ENCODE results near the gene CAVIN1. TPM values are rescaled to one million over a fixed set of nuclear protein-coding genes. Genes with fewer than 3 reads are reported as not detected.
A peak's percentile ranks its signal among the peaks of the same experiment; 100 is the strongest.

The CAVIN1 gene, protein sequence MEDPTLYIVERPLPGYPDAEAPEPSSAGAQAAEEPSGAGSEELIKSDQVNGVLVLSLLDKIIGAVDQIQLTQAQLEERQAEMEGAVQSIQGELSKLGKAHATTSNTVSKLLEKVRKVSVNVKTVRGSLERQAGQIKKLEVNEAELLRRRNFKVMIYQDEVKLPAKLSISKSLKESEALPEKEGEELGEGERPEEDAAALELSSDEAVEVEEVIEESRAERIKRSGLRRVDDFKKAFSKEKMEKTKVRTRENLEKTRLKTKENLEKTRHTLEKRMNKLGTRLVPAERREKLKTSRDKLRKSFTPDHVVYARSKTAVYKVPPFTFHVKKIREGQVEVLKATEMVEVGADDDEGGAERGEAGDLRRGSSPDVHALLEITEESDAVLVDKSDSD
- 1.1 TPM for total RNA-seq
- under 1 TPM; 0.03 to 0.31 (median 0.14) TPM for polyA plus RNA-seq

DNA sequence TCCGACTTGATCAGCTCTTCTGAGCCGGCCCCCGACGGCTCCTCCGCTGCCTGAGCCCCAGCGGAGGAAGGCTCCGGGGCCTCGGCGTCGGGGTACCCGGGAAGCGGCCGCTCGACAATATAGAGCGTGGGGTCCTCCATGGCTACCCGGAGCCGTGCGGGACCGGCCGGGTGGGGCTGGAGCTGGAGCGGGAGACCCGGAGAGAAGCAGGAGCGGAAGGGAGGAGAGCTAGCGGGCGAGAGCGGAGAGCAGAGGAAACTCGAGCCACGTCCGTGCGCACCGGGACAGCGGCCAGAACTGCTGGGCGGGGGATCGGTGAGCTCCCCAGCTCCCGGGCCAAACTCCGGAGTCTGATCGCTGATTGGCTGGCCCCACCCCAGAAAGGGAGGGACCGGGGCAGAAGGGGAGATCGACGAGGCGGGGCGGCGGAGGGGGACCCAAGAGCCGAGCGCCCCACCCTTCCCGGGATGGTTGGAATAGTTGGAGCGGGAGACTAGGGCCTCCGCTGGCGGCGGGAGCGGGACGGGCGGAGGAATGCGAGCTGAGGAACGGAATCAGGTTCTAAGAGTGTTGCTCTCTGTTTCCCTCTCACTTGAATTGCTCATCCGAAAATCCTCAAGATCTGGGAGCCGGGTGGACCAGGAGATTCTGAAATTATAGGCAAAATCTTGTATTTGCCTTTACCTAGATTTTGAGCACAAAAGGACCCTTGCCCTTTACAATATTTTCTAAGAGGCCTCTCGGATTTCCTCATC lies at the start of gene CAVIN1:
Gene CAVIN1, minus strand, starts transcription at position 299 of the 755 bp plus-strand sequence. Its CDS starts 159 bp downstream, at position 140.
- H3K4me3 ChIP-seq (ENCODE audit: low read depth, low read length) = no peak within 1 kb of the TSS
- peaks cover 0 to 24% (median 12%) of the 10 kb centered on the region in 4 donors for H3K4me1 Mint-ChIP-seq
- H3K9me3 ChIP-seq (ENCODE audit: control insufficient read depth in 2 of 2, low read length in 2 of 2) = no peaks in the 10 kb centered on the region
- peaks cover 8% of the 10 kb centered on the region for H3K27me3 ChIP-seq (ENCODE audit: control insufficient read depth, insufficient read depth, low read length)
- ATAC-seq (ENCODE audit: low read depth in 2 of 2) (peak in 1 of 2 donors; percentile 16), DNase-seq (no peak)
- H3K27ac Mint-ChIP-seq = peak within 1 kb of the TSS in 2 of 3 donors; percentile 75 to 77
- no peak within 1 kb of the TSS for H3K27ac ChIP-seq (ENCODE audit: insufficient read depth, low read length, poor library complexity, severe bottlenecking)
- peak within 1 kb of the TSS; percentile 80 to 87 (median 86) for H3K4me3 Mint-ChIP-seq
- H3K36me3 ChIP-seq (ENCODE audit: control insufficient read depth, insufficient read depth, low read length) = no peaks in the 10 kb centered on the region
- no peaks in the 10 kb centered on the region for H3K36me3 Mint-ChIP-seq
- no peaks in the 10 kb centered on the region for H3K9me3 Mint-ChIP-seq
- peaks cover 71% of the 10 kb centered on the region for H3K27me3 Mint-ChIP-seq
- peaks cover 19% of the 10 kb centered on the region for H3K4me1 ChIP-seq (ENCODE audit: control insufficient read depth, insufficient read depth, low read length, poor library complexity, severe bottlenecking)

DNA sequence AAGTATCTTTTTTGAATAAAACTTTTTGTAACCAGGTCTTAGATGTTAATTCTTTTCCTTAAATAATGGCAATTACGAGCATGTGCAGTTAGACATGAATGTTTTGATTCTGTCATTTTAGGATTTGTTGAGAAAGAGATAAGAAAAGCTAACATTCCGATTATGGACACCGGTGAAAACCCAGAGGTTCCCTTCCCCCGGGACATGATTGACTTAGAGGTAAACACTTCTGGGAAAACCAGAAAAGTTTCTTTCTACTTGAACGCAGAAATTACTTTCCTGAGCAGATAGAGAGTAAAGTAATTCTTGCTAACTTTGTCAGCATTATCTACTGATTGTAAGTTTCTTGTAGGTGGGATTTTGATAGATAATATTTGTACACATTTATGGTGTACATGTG lies 44.8 kb upstream of the CAVIN1 start:
- Histone ChIP-seq H3K9me3 (ENCODE audit: control insufficient read depth in 2 of 2, low read length in 2 of 2) (no peaks in the 10 kb centered on the region), H3K27me3 (ENCODE audit: control insufficient read depth, insufficient read depth, low read length) (no peaks in the 10 kb centered on the region), H3K27ac (ENCODE audit: insufficient read depth, low read length, poor library complexity, severe bottlenecking) (no peak overlapping the region), H3K4me3 (ENCODE audit: low read depth, low read length) (no peak overlapping the region), H3K36me3 (ENCODE audit: control insufficient read depth, insufficient read depth, low read length) (peaks cover 38% of the 10 kb centered on the region), H3K4me1 (ENCODE audit: control insufficient read depth, insufficient read depth, low read length, poor library complexity, severe bottlenecking) (no peaks in the 10 kb centered on the region)
- peaks cover 0 to 6% (median 5%) of the 10 kb centered on the region in 4 donors for H3K4me1 Mint-ChIP-seq
- H3K27me3 Mint-ChIP-seq = peaks cover 4% of the 10 kb centered on the region
- no peak for DNase-seq
- no peak for ATAC-seq (ENCODE audit: low read depth in 2 of 2)
- peak overlapping the region in 1 of 3 donors; percentile 27 for H3K27ac Mint-ChIP-seq
- H3K4me3 Mint-ChIP-seq = no peak overlapping the region
- H3K9me3 Mint-ChIP-seq = no peaks in the 10 kb centered on the region
- peaks cover 33% of the 10 kb centered on the region for H3K36me3 Mint-ChIP-seq

DNA sequence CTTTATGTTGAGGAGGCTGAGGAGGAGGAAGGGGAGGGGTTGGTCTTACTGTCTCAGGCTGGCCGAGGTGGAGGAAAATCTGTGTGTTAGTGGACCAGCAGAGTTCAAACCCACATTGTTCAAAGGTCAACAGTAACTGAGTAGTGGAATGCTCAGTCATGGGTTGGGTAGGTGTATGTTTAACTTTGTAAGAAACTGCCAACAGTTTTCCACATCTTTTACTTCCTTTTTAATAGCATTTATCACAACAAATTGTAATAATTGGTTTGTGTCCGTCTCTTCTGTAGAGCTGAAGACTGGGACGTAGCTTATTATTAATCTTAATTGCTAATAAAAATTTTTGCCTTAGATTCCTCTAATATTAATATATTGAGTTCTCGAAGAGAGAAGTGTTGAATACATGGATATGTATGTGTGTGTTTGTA lies 40.9 kb upstream of the CAVIN1 start:
- Mint-ChIP-seq H3K27me3 (peaks cover 4% of the 10 kb centered on the region), H3K4me1 (peaks cover 13 to 26% (median 17%) of the 10 kb centered on the region in 4 donors), H3K9me3 (no peaks in the 10 kb centered on the region), H3K4me3 (no peak overlapping the region), H3K27ac (no peak overlapping the region), H3K36me3 (peaks cover 26% of the 10 kb centered on the region)
- Histone ChIP-seq H3K36me3 (ENCODE audit: control insufficient read depth, insufficient read depth, low read length) (peaks cover 21% of the 10 kb centered on the region), H3K4me1 (ENCODE audit: control insufficient read depth, insufficient read depth, low read length, poor library complexity, severe bottlenecking) (peaks cover 18% of the 10 kb centered on the region), H3K9me3 (ENCODE audit: control insufficient read depth in 2 of 2, low read length in 2 of 2) (no peaks in the 10 kb centered on the region), H3K27ac (ENCODE audit: insufficient read depth, low read length, poor library complexity, severe bottlenecking) (no peak overlapping the region), H3K27me3 (ENCODE audit: control insufficient read depth, insufficient read depth, low read length) (no peaks in the 10 kb centered on the region), H3K4me3 (ENCODE audit: low read depth, low read length) (no peak overlapping the region)
- no peak for ATAC-seq (ENCODE audit: low read depth in 2 of 2)
- DNase-seq = no peak

DNA sequence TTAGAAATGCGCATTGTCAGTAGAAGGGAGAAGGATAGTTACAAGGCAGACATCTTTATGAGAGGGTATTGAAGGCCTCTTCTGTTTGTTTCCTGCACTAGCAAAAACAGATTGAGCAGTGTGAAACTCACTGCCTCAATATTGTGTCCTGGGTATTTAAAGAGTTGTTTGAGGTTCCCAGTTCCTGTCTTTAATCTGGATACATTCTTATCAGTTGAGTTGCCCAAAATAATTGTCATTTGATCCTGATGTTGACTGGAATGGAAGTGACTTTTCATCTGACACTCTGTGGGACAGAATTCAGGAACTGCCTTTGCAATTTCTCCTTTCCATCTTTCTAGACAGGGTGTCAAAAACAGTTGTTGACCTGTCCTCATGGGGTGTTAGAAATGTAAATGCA lies 37.3 kb upstream of the CAVIN1 start:
- Mint-ChIP-seq H3K9me3 (no peaks in the 10 kb centered on the region), H3K27me3 (peaks cover 4% of the 10 kb centered on the region), H3K27ac (no peak overlapping the region), H3K36me3 (peaks cover 8% of the 10 kb centered on the region), H3K4me3 (peak overlapping the region; percentile 88 to 98 (median 94)), H3K4me1 (peaks cover 24 to 51% (median 38%) of the 10 kb centered on the region in 4 donors)
- ATAC-seq (ENCODE audit: low read depth in 2 of 2) (no peak), DNase-seq (no peak)
- H3K9me3 ChIP-seq (ENCODE audit: control insufficient read depth in 2 of 2, low read length in 2 of 2) = no peaks in the 10 kb centered on the region
- no peaks in the 10 kb centered on the region for H3K27me3 ChIP-seq (ENCODE audit: control insufficient read depth, insufficient read depth, low read length)
- peak overlapping the region; percentile 35 for H3K27ac ChIP-seq (ENCODE audit: insufficient read depth, low read length, poor library complexity, severe bottlenecking)
- H3K4me1 ChIP-seq (ENCODE audit: control insufficient read depth, insufficient read depth, low read length, poor library complexity, severe bottlenecking) = peaks cover 47% of the 10 kb centered on the region
- H3K36me3 ChIP-seq (ENCODE audit: control insufficient read depth, insufficient read depth, low read length) = peaks cover 4% of the 10 kb centered on the region
- H3K4me3 ChIP-seq (ENCODE audit: low read depth, low read length) = peak overlapping the region; percentile 69

DNA sequence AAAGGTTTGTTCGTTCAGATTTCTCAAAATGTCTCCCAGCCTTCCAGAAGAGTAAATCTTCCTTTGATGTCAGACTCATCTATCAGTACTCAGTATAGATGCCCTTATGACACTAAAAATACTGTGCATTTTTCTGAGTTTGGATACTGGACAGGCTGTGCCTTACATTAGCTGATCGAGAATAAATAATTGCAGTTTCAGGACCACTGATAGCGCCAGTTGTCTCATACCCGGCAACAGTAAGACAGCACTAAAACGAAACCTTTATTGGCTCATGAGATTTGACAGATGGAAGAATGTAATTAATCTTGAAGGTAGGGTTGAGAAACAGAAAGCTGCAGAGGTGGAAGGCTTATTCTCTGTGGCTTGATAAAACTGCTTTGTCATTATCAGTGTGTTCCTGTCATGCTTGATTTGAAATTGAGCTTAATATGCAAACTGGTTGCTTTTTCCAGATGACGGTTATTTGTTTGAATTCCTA lies 36.8 kb upstream of the CAVIN1 start:
- Mint-ChIP-seq H3K4me1 (peaks cover 24 to 53% (median 39%) of the 10 kb centered on the region in 4 donors), H3K9me3 (no peaks in the 10 kb centered on the region), H3K4me3 (peak overlapping the region; percentile 88 to 98 (median 94)), H3K27ac (peak overlapping the region in 2 of 3 donors; percentile 9 to 95), H3K27me3 (peaks cover 4% of the 10 kb centered on the region), H3K36me3 (peaks cover 8% of the 10 kb centered on the region)
- H3K9me3 ChIP-seq (ENCODE audit: control insufficient read depth in 2 of 2, low read length in 2 of 2) = no peaks in the 10 kb centered on the region
- DNase-seq (peak in 2 of 3 donors; percentile 60 to 75), ATAC-seq (ENCODE audit: low read depth in 2 of 2) (peak; percentile 33 to 38)
- H3K4me3 ChIP-seq (ENCODE audit: low read depth, low read length) = peak overlapping the region; percentile 69
- H3K27ac ChIP-seq (ENCODE audit: insufficient read depth, low read length, poor library complexity, severe bottlenecking) = peak overlapping the region; percentile 84
- H3K4me1 ChIP-seq (ENCODE audit: control insufficient read depth, insufficient read depth, low read length, poor library complexity, severe bottlenecking) = peaks cover 47% of the 10 kb centered on the region
- H3K36me3 ChIP-seq (ENCODE audit: control insufficient read depth, insufficient read depth, low read length) = peaks cover 4% of the 10 kb centered on the region
- no peaks in the 10 kb centered on the region for H3K27me3 ChIP-seq (ENCODE audit: control insufficient read depth, insufficient read depth, low read length)

DNA sequence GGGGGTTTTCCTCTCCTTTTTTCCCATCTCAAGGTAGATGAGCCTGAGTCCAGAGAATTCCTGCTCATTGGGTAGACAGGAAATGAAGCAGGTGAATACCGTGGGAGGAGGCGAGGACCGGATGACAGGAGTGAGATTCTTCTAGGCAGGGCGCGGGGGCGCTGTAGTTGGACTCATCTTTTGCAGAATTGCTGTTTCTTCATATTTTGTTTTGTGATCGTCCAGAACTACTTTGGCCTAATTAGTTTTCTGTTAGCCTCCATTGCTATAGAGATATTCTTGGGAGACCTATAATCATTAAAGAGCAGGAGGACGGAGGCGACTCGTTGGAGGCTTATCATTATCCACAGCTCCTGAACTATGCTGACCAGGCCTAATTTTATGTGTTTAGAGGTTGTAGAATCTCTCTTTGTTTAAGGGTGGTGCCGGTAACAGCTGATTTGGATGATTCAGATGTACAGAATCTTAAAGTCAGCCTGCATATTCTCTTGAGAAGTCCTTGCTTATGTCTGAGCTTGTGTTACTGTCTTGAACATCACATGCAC lies 36.3 kb upstream of the CAVIN1 start:
- peak overlapping the region; percentile 69 for H3K4me3 ChIP-seq (ENCODE audit: low read depth, low read length)
- peaks cover 24 to 53% (median 39%) of the 10 kb centered on the region in 4 donors for H3K4me1 Mint-ChIP-seq

DNA sequence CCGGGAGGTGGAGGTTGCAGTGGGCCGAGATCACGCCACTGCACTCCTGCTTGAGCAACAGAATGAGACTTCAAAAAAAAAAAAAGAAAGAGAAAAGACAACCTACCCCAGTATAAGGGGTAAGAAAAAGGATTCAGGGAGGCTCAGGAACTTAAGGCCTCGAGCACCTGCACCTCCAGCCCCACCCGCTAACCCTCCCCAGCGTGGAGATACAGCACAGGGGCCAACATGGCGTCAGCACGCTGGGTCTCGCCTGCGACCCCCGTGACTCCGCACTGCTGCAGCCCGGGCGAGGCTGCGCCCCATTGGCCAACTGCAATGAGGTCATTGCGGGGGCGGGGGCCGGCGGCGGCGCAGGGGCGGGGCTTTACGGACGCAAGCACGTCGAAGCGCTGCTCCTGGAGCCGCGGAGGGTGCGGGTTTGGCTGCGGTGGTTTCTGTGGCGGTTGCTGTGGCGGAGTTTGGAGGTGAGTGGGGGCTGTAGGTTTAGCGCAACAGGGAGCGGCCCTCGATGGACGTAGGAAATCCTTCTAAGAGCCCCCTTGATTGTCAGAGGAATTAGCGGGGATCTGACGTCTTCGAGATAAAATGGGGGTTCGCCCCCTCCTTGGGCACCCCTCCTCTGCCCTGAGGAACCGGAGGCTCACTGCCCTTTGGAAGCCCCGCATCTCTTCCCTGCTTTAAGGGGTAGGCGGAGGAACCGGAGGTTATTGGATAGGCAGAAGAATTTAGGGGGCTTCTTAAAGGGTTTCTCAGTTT lies 35.6 kb upstream of the CAVIN1 start, which contains the start of gene ATP6V0A1:
Gene ATP6V0A1, plus strand, starts transcription at position 382 of the 759 bp plus-strand sequence. CDS start 2,017 bp downstream, outside the sequence.
- H3K36me3 ChIP-seq (ENCODE audit: control insufficient read depth, insufficient read depth, low read length) = peaks cover 4% of the 10 kb centered on the region
- Mint-ChIP-seq H3K36me3 (peaks cover 5% of the 10 kb centered on the region), H3K4me3 (peak within 1 kb of the TSS; percentile 89 to 98 (median 94)), H3K27ac (peak within 1 kb of the TSS; percentile 87 to 95 (median 95)), H3K4me1 (peaks cover 23 to 52% (median 39%) of the 10 kb centered on the region in 4 donors), H3K9me3 (no peaks in the 10 kb centered on the region), H3K27me3 (peaks cover 5% of the 10 kb centered on the region)
- H3K27me3 ChIP-seq (ENCODE audit: control insufficient read depth, insufficient read depth, low read length) = no peaks in the 10 kb centered on the region
- H3K4me3 ChIP-seq (ENCODE audit: low read depth, low read length) = peak within 1 kb of the TSS; percentile 73
- no peaks in the 10 kb centered on the region for H3K9me3 ChIP-seq (ENCODE audit: control insufficient read depth in 2 of 2, low read length in 2 of 2)
- H3K4me1 ChIP-seq (ENCODE audit: control insufficient read depth, insufficient read depth, low read length, poor library complexity, severe bottlenecking) = peaks cover 47% of the 10 kb centered on the region
- DNase-seq = peak; percentile 82 to 93 (median 84)
- ATAC-seq (ENCODE audit: low read depth in 2 of 2) = peak; percentile 89 to 90
- peak within 1 kb of the TSS; percentile 84 for H3K27ac ChIP-seq (ENCODE audit: insufficient read depth, low read length, poor library complexity, severe bottlenecking)

More for the DNA sequence above, 36.3 kb upstream of the CAVIN1 start:
- Histone ChIP-seq H3K4me1 (ENCODE audit: control insufficient read depth, insufficient read depth, low read length, poor library complexity, severe bottlenecking) (peaks cover 47% of the 10 kb centered on the region), H3K9me3 (ENCODE audit: control insufficient read depth in 2 of 2, low read length in 2 of 2) (no peaks in the 10 kb centered on the region), H3K36me3 (ENCODE audit: control insufficient read depth, insufficient read depth, low read length) (peaks cover 4% of the 10 kb centered on the region), H3K27ac (ENCODE audit: insufficient read depth, low read length, poor library complexity, severe bottlenecking) (peak overlapping the region; percentile 84), H3K27me3 (ENCODE audit: control insufficient read depth, insufficient read depth, low read length) (no peaks in the 10 kb centered on the region)
- H3K36me3 Mint-ChIP-seq = peaks cover 8% of the 10 kb centered on the region
- DNase-seq (peak in 2 of 3 donors; percentile 14 to 53), ATAC-seq (ENCODE audit: low read depth in 2 of 2) (no peak)
- peak overlapping the region; percentile 50 to 95 (median 95) for H3K27ac Mint-ChIP-seq
- peaks cover 4% of the 10 kb centered on the region for H3K27me3 Mint-ChIP-seq
- no peaks in the 10 kb centered on the region for H3K9me3 Mint-ChIP-seq
- peak overlapping the region; percentile 88 to 98 (median 94) for H3K4me3 Mint-ChIP-seq

Data from CD4-positive, CD25-positive, alpha-beta regulatory T cell (primary cell).